OCI-M2 (cell line): Measurements from ENCODE around the gene SLC35G2.
"Not testable (repeated sequence)": the region's sequence is repeated elsewhere in the genome, so short reads cannot be mapped to it uniquely, and the experiment has no call there.

Experiments
- DNase-seq: peaks from one replicate; lab custom pipeline; 2025; ENCODE audit not compliant: unreplicated experiment; lab: John Stamatoyannopoulos, UW

Gene SLC35G2

GRCh38 chr3:136818769-136819391 lies at the start of gene SLC35G2:
Gene SLC35G2 (plus strand): TSS chr3:136819126. CDS start chr3:136854461, 35,335 bp downstream.
- peak; percentile 59 for DNase-seq

- no peak for DNase-seq
These were observed 46.2 kb upstream of the SLC35G2 start for GRCh38 chr3:136772709-136773108.

GRCh38 chr3:136778865-136779264 lies 40.1 kb upstream of the SLC35G2 start:
- no peak for DNase-seq

- no peak for DNase-seq
These were observed 38.2 kb upstream of the SLC35G2 start for GRCh38 chr3:136780741-136781140.

GRCh38 chr3:136783708-136784191 lies 35.2 kb upstream of the SLC35G2 start:
- no peak for DNase-seq

GRCh38 chr3:136787349-136787748 lies 31.6 kb upstream of the SLC35G2 start:
- DNase-seq, result no peak

GRCh38 chr3:136788154-136788553 lies 30.8 kb upstream of the SLC35G2 start:
- no peak for DNase-seq

- DNase-seq, result no peak
These were observed 28.9 kb upstream of the SLC35G2 start for GRCh38 chr3:136789976-136790375.

GRCh38 chr3:136790786-136791185 lies 28.1 kb upstream of the SLC35G2 start:
- DNase-seq, result no peak

- DNase-seq, result no peak
These were observed 26.2 kb upstream of the SLC35G2 start for GRCh38 chr3:136792556-136793330.

- DNase-seq, result not testable (repeated sequence)
These were observed 17.8 kb upstream of the SLC35G2 start for GRCh38 chr3:136801146-136801545.

- DNase-seq, result no peak
These were observed 16.4 kb upstream of the SLC35G2 start for GRCh38 chr3:136802481-136802996.

GRCh38 chr3:136804141-136804540 lies 14.8 kb upstream of the SLC35G2 start:
- no peak for DNase-seq

GRCh38 chr3:136804813-136805212 lies 14.1 kb upstream of the SLC35G2 start:
- no peak for DNase-seq

GRCh38 chr3:136805795-136806194 lies 13.1 kb upstream of the SLC35G2 start:
- no peak for DNase-seq

GRCh38 chr3:136811701-136812100 lies 7.2 kb upstream of the SLC35G2 start:
- DNase-seq, result no peak

- no peak for DNase-seq
These were observed 1.5 kb upstream of the SLC35G2 start for GRCh38 chr3:136817448-136817847.

GRCh38 chr3:136818191-136818768 lies 646 bp upstream of the SLC35G2 start:
- no peak for DNase-seq

GRCh38 chr3:136819392-136819730 lies 435 bp downstream of the SLC35G2 start:
- no peak for DNase-seq

GRCh38 chr3:136819731-136820679 lies 1.1 kb downstream of the SLC35G2 start:
- DNase-seq, result no peak

- no peak for DNase-seq
These were observed 12.5 kb downstream of the SLC35G2 start for GRCh38 chr3:136831461-136831860.
